Kidney epithelial cell (primary cell): ENCODE results near the gene NWD2. TPM values are rescaled to one million over a fixed set of nuclear protein-coding genes. Genes with fewer than 3 reads are reported as not detected.

Source experiments
- DNase-seq: peaks from one replicate; pipeline ENCODE4 v3.0.0-alpha.2; 2010; ENCODE audit warnings: low read depth
- H3K27me3 ChIP-seq: 2 replicates; pipeline ENCODE4 v1.6.0; 2011; ENCODE audit warnings: low read length; ENCODE audit not compliant: control insufficient read depth, insufficient read depth
- H3K36me3 ChIP-seq: 2 replicates; pipeline ENCODE4 v1.5.1; 2011; ENCODE audit warnings: low read length; ENCODE audit not compliant: control insufficient read depth, insufficient read depth
- H3K4me3 ChIP-seq: 2 replicates; pipeline ENCODE4 v1.5.1; 2011; ENCODE audit warnings: low read depth, mild to moderate bottlenecking, control low read depth, low read length
- CTCF ChIP-seq: IDR thresholded peaks from 2 replicates; pipeline ENCODE4 v1.5.1; 2011; ENCODE audit warnings: mild to moderate bottlenecking, moderate library complexity, low read length, control low read depth, inconsistent platforms; ENCODE audit not compliant: insufficient read depth, poor library complexity, severe bottlenecking
- total RNA-seq: library from RNA; depleted of rRNA; stranded (reverse); fragments of >200 nt; gene quantifications from 2 replicates; pipeline ENCODE4 v1.2.3, GENCODE V29; 2015

Gene NWD2
- total RNA-seq, 1 donor from 2014 or later: 0.04 TPM

- TF ChIP-seq CTCF: no peak
- no peak for DNase-seq
- Histone ChIP-seq H3K36me3 (no peaks in the 10 kb centered on the region), H3K4me3 (no peak overlapping the region), H3K27me3 (no peaks in the 10 kb centered on the region)
These were observed 13.7 kb downstream of the NWD2 start for GRCh38 chr4:37258221-37258620.

- no peaks in the 10 kb centered on the region for H3K27me3 ChIP-seq
- TF ChIP-seq CTCF: no peak
- H3K36me3 ChIP-seq: no peaks in the 10 kb centered on the region
- no peak for DNase-seq
- H3K4me3 ChIP-seq: no peak overlapping the region
These were observed 23.8 kb downstream of the NWD2 start for GRCh38 chr4:37268319-37268718.

GRCh38 chr4:37279121-37279520 lies 34.6 kb downstream of the NWD2 start:
- Histone ChIP-seq H3K4me3 (no peak overlapping the region), H3K27me3 (no peaks in the 10 kb centered on the region), H3K36me3 (no peaks in the 10 kb centered on the region)
- no peak for DNase-seq
- no peak for TF ChIP-seq CTCF

GRCh38 chr4:37279894-37280592 lies 35.5 kb downstream of the NWD2 start:
- Histone ChIP-seq H3K27me3 (no peaks in the 10 kb centered on the region), H3K36me3 (no peaks in the 10 kb centered on the region), H3K4me3 (no peak overlapping the region)
- no peak for TF ChIP-seq CTCF
- peak; percentile 1 for DNase-seq

GRCh38 chr4:37299468-37299867 lies 54.9 kb downstream of the NWD2 start:
- H3K36me3 ChIP-seq: no peaks in the 10 kb centered on the region
- no peak for TF ChIP-seq CTCF
- no peak overlapping the region for H3K4me3 ChIP-seq
- DNase-seq: no peak
- no peaks in the 10 kb centered on the region for H3K27me3 ChIP-seq

GRCh38 chr4:37304612-37305011 lies 60.1 kb downstream of the NWD2 start:
- no peak for TF ChIP-seq CTCF
- Histone ChIP-seq H3K36me3 (no peaks in the 10 kb centered on the region), H3K27me3 (no peaks in the 10 kb centered on the region), H3K4me3 (no peak overlapping the region)
- no peak for DNase-seq
